KMS-11 (cell line): ENCODE results near the gene TMEM250.

Experiments used
- H2AFZ ChIP-seq: fragments of 200-600 bp; sonication (generic); 2 replicates; pipeline ENCODE4 v1.6.1; 2016; ENCODE audit warnings: antibody characterized with exemption, mixed run types, low read depth
- H3K27ac ChIP-seq: fragments of 200-600 bp; sonication (generic); 2 replicates; pipeline ENCODE4 v1.6.1; 2016; ENCODE audit warnings: mild to moderate bottlenecking, mixed run types
- H3K27me3 ChIP-seq: fragments of 200-600 bp; sonication (generic); 2 replicates; pipeline ENCODE4 v1.6.1; 2017; ENCODE audit warnings: mild to moderate bottlenecking, low read depth, mixed run types, moderate library complexity; ENCODE audit not compliant: insufficient read depth
- H3K36me3 ChIP-seq: fragments of 200-600 bp; sonication (generic); 2 replicates; pipeline ENCODE4 v1.6.1; 2017; ENCODE audit warnings: mild to moderate bottlenecking, mixed run types; ENCODE audit not compliant: insufficient read depth
- H3K4me1 ChIP-seq: fragments of 200-600 bp; sonication (generic); 2 replicates; pipeline ENCODE4 v1.6.1; 2016; ENCODE audit warnings: mild to moderate bottlenecking, low read depth, mixed run types; ENCODE audit not compliant: poor library complexity, severe bottlenecking
- H3K4me2 ChIP-seq: fragments of 200-600 bp; sonication (generic); 2 replicates; pipeline ENCODE4 v1.7.0; 2016; ENCODE audit warnings: mild to moderate bottlenecking, mixed run types
- H3K4me3 ChIP-seq: fragments of 200-600 bp; sonication (generic); IDR thresholded peaks from 2 replicates; pipeline ENCODE4 v1.6.1; 2017; ENCODE audit warnings: low read depth, low read length, mixed read lengths; ENCODE audit not compliant: insufficient read depth
- H3K79me2 ChIP-seq: fragments of 200-600 bp; sonication (generic); 2 replicates; pipeline ENCODE4 v1.6.1; 2016; ENCODE audit warnings: low read depth, mixed run types; ENCODE audit not compliant: insufficient read depth
- H3K9ac ChIP-seq: fragments of 200-600 bp; sonication (generic); 2 replicates; pipeline ENCODE4 v1.6.1; 2016; ENCODE audit warnings: mild to moderate bottlenecking, mixed run types
- H4K20me1 ChIP-seq: fragments of 200-600 bp; sonication (generic); 2 replicates; pipeline ENCODE4 v1.6.1; 2016; ENCODE audit warnings: mild to moderate bottlenecking, mixed run types; ENCODE audit not compliant: insufficient read depth
- TF ChIP-seq, protein P1 (sequence below): fragments of 200-600 bp; sonication (generic); conservative IDR thresholded peaks from 2 replicates; pipeline ENCODE4 v1.6.1; 2017; ENCODE audit warnings: low read depth, mild to moderate bottlenecking, antibody characterized with exemption, low read length, moderate library complexity, mixed read lengths

TMEM250 gene

DNA sequence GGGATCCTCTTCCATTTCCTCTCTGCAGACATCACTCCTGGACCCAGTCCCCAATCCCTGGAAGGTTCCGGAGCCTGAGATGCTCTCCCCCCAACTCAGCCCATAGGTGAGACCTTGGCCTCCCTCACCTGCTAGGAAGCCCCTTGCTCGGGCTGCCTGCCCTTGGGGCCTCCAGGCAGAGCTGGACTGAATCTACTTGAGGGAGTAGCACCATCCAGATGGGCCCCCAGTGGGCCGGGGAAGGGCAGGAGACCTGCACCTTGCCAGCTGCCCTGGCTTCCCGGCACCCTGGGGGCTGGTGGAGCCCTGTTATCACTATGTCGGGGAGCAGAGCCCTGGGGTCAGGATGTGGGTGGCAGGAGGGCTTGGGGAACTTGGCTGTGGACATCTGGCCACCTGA lies 26.9 kb upstream of the TMEM250 start:
- Histone ChIP-seq H3K27ac (no peak overlapping the region), H3K4me1 (no peaks in the 10 kb centered on the region), H4K20me1 (no peaks in the 10 kb centered on the region), H3K4me3 (no peak overlapping the region), H3K27me3 (peaks cover 91% of the 10 kb centered on the region), H3K4me2 (no peak overlapping the region), H2AFZ (no peak overlapping the region), H3K36me3 (no peaks in the 10 kb centered on the region), H3K79me2 (no peaks in the 10 kb centered on the region), H3K9ac (no peak overlapping the region)
- TF ChIP-seq, protein P1, sequence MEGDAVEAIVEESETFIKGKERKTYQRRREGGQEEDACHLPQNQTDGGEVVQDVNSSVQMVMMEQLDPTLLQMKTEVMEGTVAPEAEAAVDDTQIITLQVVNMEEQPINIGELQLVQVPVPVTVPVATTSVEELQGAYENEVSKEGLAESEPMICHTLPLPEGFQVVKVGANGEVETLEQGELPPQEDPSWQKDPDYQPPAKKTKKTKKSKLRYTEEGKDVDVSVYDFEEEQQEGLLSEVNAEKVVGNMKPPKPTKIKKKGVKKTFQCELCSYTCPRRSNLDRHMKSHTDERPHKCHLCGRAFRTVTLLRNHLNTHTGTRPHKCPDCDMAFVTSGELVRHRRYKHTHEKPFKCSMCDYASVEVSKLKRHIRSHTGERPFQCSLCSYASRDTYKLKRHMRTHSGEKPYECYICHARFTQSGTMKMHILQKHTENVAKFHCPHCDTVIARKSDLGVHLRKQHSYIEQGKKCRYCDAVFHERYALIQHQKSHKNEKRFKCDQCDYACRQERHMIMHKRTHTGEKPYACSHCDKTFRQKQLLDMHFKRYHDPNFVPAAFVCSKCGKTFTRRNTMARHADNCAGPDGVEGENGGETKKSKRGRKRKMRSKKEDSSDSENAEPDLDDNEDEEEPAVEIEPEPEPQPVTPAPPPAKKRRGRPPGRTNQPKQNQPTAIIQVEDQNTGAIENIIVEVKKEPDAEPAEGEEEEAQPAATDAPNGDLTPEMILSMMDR, result no peak

DNA sequence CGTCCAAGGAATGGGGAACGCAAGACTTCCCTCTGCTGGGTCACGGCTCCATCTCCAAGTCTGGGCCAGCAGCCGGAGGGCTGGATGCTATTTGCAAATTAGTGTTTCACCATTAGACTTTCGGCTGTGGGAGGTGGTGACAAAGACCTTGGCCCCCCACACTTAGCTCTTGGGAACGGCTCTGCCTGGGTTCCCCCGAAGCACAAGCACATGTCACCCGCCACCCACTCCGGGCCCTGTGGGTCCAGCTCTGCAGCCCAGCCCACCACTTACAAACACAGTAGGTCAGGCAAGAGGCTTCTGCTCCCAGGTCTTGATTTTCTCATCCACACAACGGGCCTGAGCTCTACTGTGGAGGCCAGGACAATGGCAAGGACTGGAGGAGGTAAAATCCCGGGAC lies 25.8 kb upstream of the TMEM250 start:
- H3K4me1 ChIP-seq, result no peaks in the 10 kb centered on the region
- no peaks in the 10 kb centered on the region for H3K36me3 ChIP-seq

DNA sequence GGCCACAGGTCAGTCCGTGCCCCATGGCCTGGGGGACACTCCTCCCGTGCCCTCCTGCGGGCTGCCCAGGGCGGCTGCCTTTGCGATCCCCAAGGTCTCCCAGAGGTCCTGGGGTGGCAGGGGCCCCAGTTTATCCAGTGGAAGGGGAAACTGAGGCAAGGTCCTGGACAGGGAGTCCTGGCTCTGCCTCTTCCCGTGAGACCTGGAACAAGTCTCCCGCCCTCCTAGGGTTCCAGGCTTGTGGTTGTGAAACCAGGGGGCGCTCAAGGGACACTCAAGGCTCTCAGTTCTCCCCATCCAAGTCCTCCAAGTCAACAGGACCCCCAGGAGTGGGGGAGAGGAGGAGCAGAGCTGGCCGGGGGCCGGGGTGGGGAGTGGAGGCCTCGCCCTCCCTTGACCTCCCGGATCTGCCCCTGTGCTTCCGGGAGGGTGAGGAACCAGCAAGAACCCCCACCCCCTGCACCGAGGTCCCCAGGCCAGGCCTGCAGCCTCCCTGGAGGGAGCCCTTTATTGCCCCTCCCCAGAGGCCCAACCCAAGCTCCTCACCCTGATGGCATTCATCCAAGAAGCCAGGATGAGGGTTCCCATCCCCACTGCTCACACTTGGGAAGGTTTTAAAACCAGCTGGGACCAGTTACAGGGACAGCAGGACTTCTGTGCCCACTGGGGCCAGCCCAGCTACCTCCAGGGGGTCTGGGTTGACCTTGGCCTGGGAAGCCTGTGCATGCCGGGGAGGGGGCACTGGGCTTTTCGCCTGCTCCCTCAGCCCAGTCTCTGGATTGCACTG lies 24.7 kb upstream of the TMEM250 start:
- no peak overlapping the region for H3K4me2 ChIP-seq
- no peaks in the 10 kb centered on the region for H3K36me3 ChIP-seq
- TF ChIP-seq, protein P1, result peak; percentile 53
- no peaks in the 10 kb centered on the region for H3K4me1 ChIP-seq
- no peak overlapping the region for H3K9ac ChIP-seq
- no peak overlapping the region for H3K27ac ChIP-seq
- H2AFZ ChIP-seq, result no peak overlapping the region
- no peaks in the 10 kb centered on the region for H3K79me2 ChIP-seq
- peaks cover 96% of the 10 kb centered on the region for H3K27me3 ChIP-seq
- no peaks in the 10 kb centered on the region for H4K20me1 ChIP-seq
- H3K4me3 ChIP-seq, result no peak overlapping the region

More for the DNA sequence above, 25.8 kb upstream of the TMEM250 start:
- H4K20me1 ChIP-seq, result no peaks in the 10 kb centered on the region
- H3K79me2 ChIP-seq, result no peaks in the 10 kb centered on the region
- H2AFZ ChIP-seq, result no peak overlapping the region
- H3K27me3 ChIP-seq, result peaks cover 96% of the 10 kb centered on the region
- H3K4me2 ChIP-seq, result no peak overlapping the region
- H3K4me3 ChIP-seq, result no peak overlapping the region
- no peak overlapping the region for H3K27ac ChIP-seq
- no peak overlapping the region for H3K9ac ChIP-seq
- TF ChIP-seq, protein P1, result no peak

DNA sequence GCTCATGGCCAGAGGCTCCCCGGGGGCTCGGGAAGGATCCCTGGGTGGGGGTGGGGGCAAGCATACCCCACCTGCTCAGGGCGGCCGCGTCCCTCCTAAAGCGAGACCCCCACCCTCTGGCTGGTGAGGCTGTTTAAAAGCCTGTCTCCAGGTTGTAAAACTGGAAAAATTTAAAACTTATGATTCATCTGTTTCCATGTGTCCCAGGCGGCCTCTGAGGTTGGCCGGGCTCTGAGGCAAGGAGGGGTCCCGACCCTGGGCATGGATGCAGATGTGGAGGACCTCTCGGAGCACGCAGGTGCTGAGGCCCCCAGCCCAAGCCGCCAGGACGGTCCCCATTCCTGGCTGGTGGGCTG lies 24.2 kb upstream of the TMEM250 start:
- Histone ChIP-seq H3K4me2 (no peak overlapping the region), H4K20me1 (no peaks in the 10 kb centered on the region), H3K79me2 (no peaks in the 10 kb centered on the region), H3K36me3 (no peaks in the 10 kb centered on the region), H3K9ac (no peak overlapping the region), H3K4me1 (no peaks in the 10 kb centered on the region), H3K4me3 (no peak overlapping the region), H3K27ac (no peak overlapping the region), H3K27me3 (peaks cover 94% of the 10 kb centered on the region), H2AFZ (no peak overlapping the region)
- TF ChIP-seq, protein P1, result no peak
